Measurements from ENCODE around the gene FGA.
A peak's percentile ranks its signal among the peaks of the same experiment; 100 is the strongest.

The FGA gene

GRCh38 chr4:154590329-154591006 lies at the start of gene FGA:
Gene FGA, minus strand, starts transcription at chr4:154590742. Its CDS starts 55 bp downstream, at chr4:154590687.
- no peak for DNase-seq

- no peak for DNase-seq
Measured at GRCh38 chr4:154634058-154634457, 43.5 kb upstream of the FGA start.

GRCh38 chr4:154631828-154632227 lies 41.3 kb upstream of the FGA start:
- no peak for DNase-seq

GRCh38 chr4:154630324-154630723 lies 39.8 kb upstream of the FGA start:
- DNase-seq, result no peak

- peak in 39 of 56 donors; percentile 2 to 74 (median 18) for DNase-seq
Measured at GRCh38 chr4:154626793-154627484, 36.4 kb upstream of the FGA start.

- no peak for DNase-seq
Measured at GRCh38 chr4:154625971-154626370, 35.4 kb upstream of the FGA start.

- DNase-seq, result no peak
Measured at GRCh38 chr4:154623995-154624394, 33.5 kb upstream of the FGA start.

GRCh38 chr4:154623436-154623835 lies 32.9 kb upstream of the FGA start:
- DNase-seq, result no peak

- DNase-seq, result peak in 10 of 56 donors; percentile 0 to 48 (median 8)
Measured at GRCh38 chr4:154622598-154622997, 32.1 kb upstream of the FGA start.

GRCh38 chr4:154620111-154620510 lies 29.6 kb upstream of the FGA start:
- DNase-seq, result no peak

- peak in 43 of 56 donors; percentile 1 to 82 (median 28) for DNase-seq
Measured at GRCh38 chr4:154618708-154619315, 28.3 kb upstream of the FGA start.

GRCh38 chr4:154617820-154618317 lies 27.3 kb upstream of the FGA start:
- DNase-seq, result no peak

GRCh38 chr4:154616731-154617130 lies 26.2 kb upstream of the FGA start:
- no peak for DNase-seq

GRCh38 chr4:154616287-154616686 lies 25.7 kb upstream of the FGA start:
- DNase-seq, result no peak

GRCh38 chr4:154615211-154615610 lies 24.7 kb upstream of the FGA start:
- DNase-seq, result no peak

GRCh38 chr4:154614306-154614705 lies 23.8 kb upstream of the FGA start:
- DNase-seq, result no peak

- DNase-seq, result no peak
Measured at GRCh38 chr4:154612472-154613414, 22.2 kb upstream of the FGA start, which contains the start of gene FGG. Gene FGG, minus strand, starts transcription at chr4:154612656. Its CDS starts 47 bp downstream, at chr4:154612609.

GRCh38 chr4:154611833-154612232 lies 21.3 kb upstream of the FGA start:
- no peak for DNase-seq

GRCh38 chr4:154610582-154610981 lies 20.0 kb upstream of the FGA start:
- DNase-seq, result no peak

- DNase-seq, result no peak
Measured at GRCh38 chr4:154609532-154609931, 19.0 kb upstream of the FGA start.
